Natural killer cell (primary cell): ENCODE results near the gene SURF2. TPM values are rescaled to one million over a fixed set of nuclear protein-coding genes. Genes with fewer than 3 reads are reported as not detected.

Experiments
- ATAC-seq, 3 donors: fragments of 150-1000 bp in 2 of 3; fragments of 200-7000 bp in 1 of 3; cut with Tn5 transposase; 1 replicate in 1 of 3; 2 replicates in 2 of 3; pipeline ENCODE4 v1.10.0; 2021; ENCODE audit warnings: mild to moderate bottlenecking in 2 of 3, moderate library complexity in 2 of 3
- DNase-seq, 2 donors: peaks; one replicate each; pipeline versions ENCODE4 v3.0.0 to v3.0.0-alpha.2; 2013 to 2021; ENCODE audit warnings: mixed read lengths in 1 of 2
- H3K27ac ChIP-seq: one replicate; pipeline ENCODE4 v1.5.1; 2013; ENCODE audit warnings: mild to moderate bottlenecking, low read length
- H3K27me3 ChIP-seq: one replicate; pipeline ENCODE4 v1.6.1; 2013; ENCODE audit warnings: low read length; ENCODE audit not compliant: control insufficient read depth, insufficient read depth
- H3K36me3 ChIP-seq: one replicate; pipeline ENCODE4 v1.6.1; 2013; ENCODE audit warnings: low read length; ENCODE audit not compliant: control insufficient read depth, insufficient read depth
- H3K4me1 ChIP-seq: one replicate; pipeline ENCODE4 v1.6.1; 2013; ENCODE audit warnings: low read length; ENCODE audit not compliant: control insufficient read depth, insufficient read depth
- H3K4me3 ChIP-seq: one replicate; pipeline ENCODE4 v1.5.1; 2013; ENCODE audit warnings: low read length
- H3K9me3 ChIP-seq: one replicate; pipeline ENCODE4 v1.6.1; 2013; ENCODE audit warnings: low read length; ENCODE audit not compliant: control insufficient read depth, insufficient read depth
- H3K27ac Mint-ChIP-seq, 2 donors: one replicate each; pipeline ENCODE4 v1.8.0; 2022; ENCODE audit warnings: mild to moderate bottlenecking in 2 of 2, mixed read lengths in 2 of 2, moderate library complexity in 1 of 2
- H3K27me3 Mint-ChIP-seq, 2 donors: one replicate each; pipeline ENCODE4 v1.8.0; 2022; ENCODE audit warnings: low read depth in 2 of 2, mixed read lengths in 2 of 2
- H3K36me3 Mint-ChIP-seq: one replicate; pipeline ENCODE4 v1.8.0; 2022; ENCODE audit warnings: mixed read lengths
- H3K4me1 Mint-ChIP-seq, 2 donors: one replicate each; pipeline ENCODE4 v1.8.0; 2022; ENCODE audit warnings: mixed read lengths in 2 of 2
- H3K4me3 Mint-ChIP-seq: one replicate; pipeline ENCODE4 v1.8.0; 2022; ENCODE audit warnings: mild to moderate bottlenecking, moderate library complexity, mixed read lengths
- H3K9me3 Mint-ChIP-seq, 2 donors: one replicate each; pipeline ENCODE4 v1.8.0; 2022; ENCODE audit warnings: mixed read lengths in 2 of 2
- WGBS: methylation state at CpG from one replicate; pipeline ENCODE4 v1.1.7; 2013; ENCODE audit warnings: missing lambda C conversion rate; ENCODE audit not compliant: insufficient coverage; 5-methylcytosine and 5-hydroxymethylcytosine counted together
- intact Hi-C: fragments of 100-400 bp; cut with micrococcal nuclease; formaldehyde crosslinking; loops from one replicate; pipeline ENCODE4 v1.14.2; 2022
- total RNA-seq, 4 donors: library from RNA; stranded (reverse); fragments of 120-200 nt in 1 of 4; gene quantifications; one replicate each; pipeline versions ENCODE4 v1.2.3 to v1.2.4, GENCODE V29; 2013 to 2022
- TF ChIP-seq, protein P1 (sequence below): fragments of 200-600 bp; IDR thresholded peaks from one replicate; pipeline ENCODE4 v1.8.0; 2022; ENCODE audit warnings: antibody characterized with exemption

SURF2 gene
- total RNA-seq, 3 donors from 2014 or later (not counting 1 experiment from before 2014, with no cell fraction given), result 14.3 to 14.9 (median 14.7) TPM

- Histone ChIP-seq H3K4me1 (peaks cover 8% of the 10 kb centered on the region), H3K27me3 (no peaks in the 10 kb centered on the region), H3K4me3 (no peak overlapping the region), H3K27ac (no peak overlapping the region), H3K36me3 (no peaks in the 10 kb centered on the region), H3K9me3 (no peaks in the 10 kb centered on the region)
- Mint-ChIP-seq H3K4me1 (peaks cover 0 to 4% of the 10 kb centered on the region in 2 donors), H3K27ac (no peak overlapping the region), H3K4me3 (no peak overlapping the region), H3K36me3 (no peaks in the 10 kb centered on the region), H3K27me3 (no peaks in the 10 kb centered on the region), H3K9me3 (no peaks in the 10 kb centered on the region)
- TF ChIP-seq, protein P1, sequence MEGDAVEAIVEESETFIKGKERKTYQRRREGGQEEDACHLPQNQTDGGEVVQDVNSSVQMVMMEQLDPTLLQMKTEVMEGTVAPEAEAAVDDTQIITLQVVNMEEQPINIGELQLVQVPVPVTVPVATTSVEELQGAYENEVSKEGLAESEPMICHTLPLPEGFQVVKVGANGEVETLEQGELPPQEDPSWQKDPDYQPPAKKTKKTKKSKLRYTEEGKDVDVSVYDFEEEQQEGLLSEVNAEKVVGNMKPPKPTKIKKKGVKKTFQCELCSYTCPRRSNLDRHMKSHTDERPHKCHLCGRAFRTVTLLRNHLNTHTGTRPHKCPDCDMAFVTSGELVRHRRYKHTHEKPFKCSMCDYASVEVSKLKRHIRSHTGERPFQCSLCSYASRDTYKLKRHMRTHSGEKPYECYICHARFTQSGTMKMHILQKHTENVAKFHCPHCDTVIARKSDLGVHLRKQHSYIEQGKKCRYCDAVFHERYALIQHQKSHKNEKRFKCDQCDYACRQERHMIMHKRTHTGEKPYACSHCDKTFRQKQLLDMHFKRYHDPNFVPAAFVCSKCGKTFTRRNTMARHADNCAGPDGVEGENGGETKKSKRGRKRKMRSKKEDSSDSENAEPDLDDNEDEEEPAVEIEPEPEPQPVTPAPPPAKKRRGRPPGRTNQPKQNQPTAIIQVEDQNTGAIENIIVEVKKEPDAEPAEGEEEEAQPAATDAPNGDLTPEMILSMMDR, result no peak
- intact Hi-C loops, result no loop called here
- DNase-seq (no peak), ATAC-seq (no peak)
- 95% methylated on average over 3 of the region's 4 CpGs for WGBS
Observed at GRCh38 chr9:133380734-133381133, 24.4 kb downstream of the SURF2 start.

DNA sequence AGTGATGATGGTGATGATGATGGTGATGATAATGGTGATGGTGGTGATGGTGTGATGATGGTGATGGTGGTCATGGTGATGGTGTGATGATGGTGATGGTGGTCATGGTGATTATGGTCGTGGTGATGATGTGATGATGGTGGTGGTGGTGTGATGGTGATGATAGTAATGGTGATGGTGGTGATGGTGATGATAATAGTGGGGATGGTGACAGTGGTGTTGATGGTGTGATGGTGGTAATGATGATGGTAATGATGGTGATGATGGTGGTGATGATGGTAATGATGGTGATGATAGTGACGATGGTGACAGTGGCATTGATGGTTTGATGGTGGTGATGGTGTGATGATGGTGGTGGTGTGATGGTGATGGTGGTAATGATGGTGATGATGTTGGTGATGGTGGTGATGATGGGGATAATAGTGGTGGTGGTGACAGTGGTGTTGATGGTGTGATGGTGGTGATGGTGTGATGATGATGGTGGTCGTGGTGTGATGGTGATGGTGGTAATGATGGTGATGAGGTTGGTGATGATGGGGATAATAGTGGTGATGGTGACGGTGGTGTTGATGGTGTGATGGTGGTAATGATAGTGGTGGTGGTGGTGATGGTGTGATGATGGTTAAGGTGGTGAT, 26.3 kb downstream of the SURF2 start:
- TF ChIP-seq, protein P1, result no peak
- intact Hi-C loops, result no loop called here
- H3K36me3 ChIP-seq, result no peaks in the 10 kb centered on the region
- no peaks in the 10 kb centered on the region for H3K9me3 Mint-ChIP-seq
- no peak overlapping the region for H3K27ac Mint-ChIP-seq
- DNase-seq (no peak), ATAC-seq (peak in 2 of 3 donors; percentile 47 to 66)
- no peaks in the 10 kb centered on the region for H3K4me1 ChIP-seq
- WGBS, result 61% methylated on average over 4 of the region's 4 CpGs
- no peaks in the 10 kb centered on the region for H3K27me3 Mint-ChIP-seq
- H3K9me3 ChIP-seq, result no peaks in the 10 kb centered on the region
- H3K4me3 Mint-ChIP-seq, result no peak overlapping the region
- H3K4me1 Mint-ChIP-seq, result no peaks in the 10 kb centered on the region
- H3K4me3 ChIP-seq, result no peak overlapping the region
- no peaks in the 10 kb centered on the region for H3K36me3 Mint-ChIP-seq
- no peak overlapping the region for H3K27ac ChIP-seq
- no peaks in the 10 kb centered on the region for H3K27me3 ChIP-seq

DNA sequence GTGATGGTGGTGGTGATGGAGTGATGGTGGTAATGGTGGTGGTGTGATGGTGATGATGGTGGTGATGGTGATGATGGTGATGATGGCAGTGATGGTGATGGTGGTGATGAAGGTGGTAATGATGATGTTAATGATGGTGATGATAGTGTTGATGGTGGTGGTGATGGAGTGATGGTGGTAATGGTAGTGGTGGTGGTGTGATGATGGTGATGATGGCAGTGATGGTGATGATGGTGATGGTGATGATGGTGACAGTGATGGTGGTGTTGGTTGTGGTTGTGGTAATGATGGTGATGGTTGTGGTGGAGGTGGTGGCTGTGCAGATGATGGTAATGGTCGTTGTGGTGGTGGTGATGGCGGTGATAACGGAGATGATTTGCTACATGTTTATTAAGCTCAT, 27.1 kb downstream of the SURF2 start:
- no peaks in the 10 kb centered on the region for H3K36me3 Mint-ChIP-seq
- H3K27ac Mint-ChIP-seq, result no peak overlapping the region
- WGBS, result 85% methylated on average over 3 of the region's 3 CpGs
- Histone ChIP-seq H3K27ac (no peak overlapping the region), H3K9me3 (no peaks in the 10 kb centered on the region), H3K36me3 (no peaks in the 10 kb centered on the region), H3K4me1 (no peaks in the 10 kb centered on the region), H3K27me3 (no peaks in the 10 kb centered on the region), H3K4me3 (no peak overlapping the region)
- DNase-seq (no peak), ATAC-seq (peak in 1 of 3 donors; percentile 15)
- TF ChIP-seq, protein P1, result no peak
- intact Hi-C loops, result no loop called here
- H3K4me3 Mint-ChIP-seq, result no peak overlapping the region
- no peaks in the 10 kb centered on the region for H3K27me3 Mint-ChIP-seq
- no peaks in the 10 kb centered on the region for H3K9me3 Mint-ChIP-seq
- H3K4me1 Mint-ChIP-seq, result no peaks in the 10 kb centered on the region
